Measurements from ENCODE around the gene KIF3B. TPM values are rescaled to one million over a fixed set of nuclear protein-coding genes. Genes with fewer than 3 reads are reported as not detected.

Gene KIF3B
- total RNA-seq, 4 donors from 2014 or later = 4.8 to 8.7 (median 6.4) TPM

GRCh38 chr20:32326504-32326845 lies 49.0 kb downstream of the KIF3B start:
- H3K4me1 ChIP-seq = no peaks in the 10 kb centered on the region
- no peak for TF ChIP-seq POLR2A (IDR thresholded peaks at IDR 0.05)
- no peak for TF ChIP-seq CTCF (IDR thresholded peaks at IDR 0.05 in 4 of 5, conservative IDR thresholded peaks at IDR 0.05 in 1 of 5)
- no peak overlapping the region for H3K4me3 ChIP-seq
- in situ Hi-C loops (cut with MboI; ENCODE audit: low sequenced_read_pairs in 4 of 4) (no loop called here), intact Hi-C loops (cut with DNase I; ENCODE audit: low total_unique reads) (no loop called here)
- ATAC-seq = no peak
- H3K27me3 ChIP-seq = no peaks in the 10 kb centered on the region
- H3K9me3 ChIP-seq = no peaks in the 10 kb centered on the region
- H3K27ac ChIP-seq = no peak overlapping the region
- DNase-seq = no peak
- peaks cover 2 to 26% of the 10 kb centered on the region in 2 donors for H3K36me3 ChIP-seq

GRCh38 chr20:32327087-32327681 lies 49.7 kb downstream of the KIF3B start:
- ATAC-seq = no peak
- TF ChIP-seq POLR2A (IDR thresholded peaks at IDR 0.05) (no peak), CTCF (IDR thresholded peaks at IDR 0.05 in 4 of 5, conservative IDR thresholded peaks at IDR 0.05 in 1 of 5) (no peak)

GRCh38 chr20:32329817-32330554 lies 52.5 kb downstream of the KIF3B start:
- Histone ChIP-seq H3K4me3 (no peak overlapping the region), H3K27ac (no peak overlapping the region), H3K9me3 (no peaks in the 10 kb centered on the region), H3K27me3 (no peaks in the 10 kb centered on the region), H3K4me1 (peaks cover 0 to 11% of the 10 kb centered on the region in 2 donors), H3K36me3 (peaks cover 2 to 32% of the 10 kb centered on the region in 2 donors)
- ATAC-seq (no peak), DNase-seq (no peak)
- intact Hi-C loops (cut with DNase I; ENCODE audit: low total_unique reads) (loop anchor here (10.0 kb wide), 1 partner anchor 325 kb away; no protein-coding TSS in a partner anchor), in situ Hi-C loops (cut with MboI; ENCODE audit: low sequenced_read_pairs in 4 of 4) (no loop called here)
- TF ChIP-seq POLR2A (IDR thresholded peaks at IDR 0.05) = no peak
- TF ChIP-seq CTCF (IDR thresholded peaks at IDR 0.05 in 4 of 5, conservative IDR thresholded peaks at IDR 0.05 in 1 of 5) = no peak

More at GRCh38 chr20:32327087-32327681, 49.7 kb downstream of the KIF3B start:
- DNase-seq = no peak
- intact Hi-C loops (cut with DNase I; ENCODE audit: low total_unique reads) (no loop called here), in situ Hi-C loops (cut with MboI; ENCODE audit: low sequenced_read_pairs in 4 of 4) (no loop called here)
- Histone ChIP-seq H3K27me3 (no peaks in the 10 kb centered on the region), H3K4me1 (no peaks in the 10 kb centered on the region), H3K4me3 (no peak overlapping the region), H3K27ac (no peak overlapping the region), H3K36me3 (peaks cover 2 to 32% of the 10 kb centered on the region in 2 donors), H3K9me3 (no peaks in the 10 kb centered on the region)

- in situ Hi-C loops (cut with MboI; ENCODE audit: low sequenced_read_pairs in 4 of 4) = no loop called here
- intact Hi-C loops (cut with DNase I; ENCODE audit: low total_unique reads) = loop anchor here (10.0 kb wide), 1 partner anchor 324 kb away; no protein-coding TSS in a partner anchor
- Histone ChIP-seq H3K27ac (no peak overlapping the region), H3K27me3 (no peaks in the 10 kb centered on the region), H3K36me3 (peaks cover 2 to 32% of the 10 kb centered on the region in 2 donors), H3K4me3 (no peak overlapping the region), H3K4me1 (peaks cover 0 to 13% of the 10 kb centered on the region in 2 donors), H3K9me3 (no peaks in the 10 kb centered on the region)
- TF ChIP-seq CTCF (IDR thresholded peaks at IDR 0.05 in 4 of 5, conservative IDR thresholded peaks at IDR 0.05 in 1 of 5) (no peak), POLR2A (IDR thresholded peaks at IDR 0.05) (no peak)
- no peak for DNase-seq
- ATAC-seq = no peak
Observed at GRCh38 chr20:32330555-32330897, 53.1 kb downstream of the KIF3B start.
